Neural crest cell (in vitro differentiated cells): ENCODE results near the gene E2F6. TPM values are rescaled to one million over a fixed set of nuclear protein-coding genes. Genes with fewer than 3 reads are reported as not detected.

Experiments
- DNase-seq: peaks from one replicate; pipeline ENCODE4 v3.0.0; 2021; ENCODE audit warnings: low read depth, mixed read lengths, low spot score
- H3K27ac Mint-ChIP-seq: one replicate; pipeline ENCODE4 v1.8.0; 2021; ENCODE audit warnings: mild to moderate bottlenecking, mixed read lengths; ENCODE audit not compliant: unreplicated experiment
- H3K27me3 Mint-ChIP-seq: 2 replicates; pipeline ENCODE4 v1.8.0; 2021; ENCODE audit warnings: low read depth, mild to moderate bottlenecking, mixed read lengths
- H3K36me3 Mint-ChIP-seq: 2 replicates; pipeline ENCODE4 v1.8.0; 2021; ENCODE audit warnings: low read depth, mild to moderate bottlenecking, mixed read lengths
- H3K4me1 Mint-ChIP-seq: 2 replicates; pipeline ENCODE4 v1.8.0; 2021; ENCODE audit warnings: mixed read lengths
- H3K4me3 Mint-ChIP-seq: one replicate; pipeline ENCODE4 v1.8.0; 2021; ENCODE audit warnings: mild to moderate bottlenecking, mixed read lengths
- H3K9me3 Mint-ChIP-seq: 2 replicates; pipeline ENCODE4 v1.8.0; 2021; ENCODE audit warnings: mixed read lengths
- CTCF ChIP-seq: fragments of 200-600 bp; sonication (generic); conservative IDR thresholded peaks from 2 replicates; pipeline ENCODE4 v1.5.0; 2021; ENCODE audit warnings: antibody characterized with exemption, mild to moderate bottlenecking
- total RNA-seq: library from RNA; stranded (reverse); gene quantifications from 2 replicates; pipeline ENCODE4 v1.2.1, GENCODE V29; 2021

E2F6 gene
- total RNA-seq, 1 donor from 2014 or later = 28.5 TPM

- no peak overlapping the region for H3K27ac Mint-ChIP-seq
- peaks cover 20% of the 10 kb centered on the region for H3K36me3 Mint-ChIP-seq
- peaks cover 84% of the 10 kb centered on the region for H3K4me1 Mint-ChIP-seq
Observed at GRCh38 chr2:11512431-11512830, 46.5 kb upstream of the E2F6 start.

GRCh38 chr2:11509657-11510360, 43.8 kb upstream of the E2F6 start:
- Mint-ChIP-seq H3K27me3 (no peaks in the 10 kb centered on the region), H3K4me3 (no peak overlapping the region), H3K4me1 (peaks cover 74% of the 10 kb centered on the region), H3K36me3 (peaks cover 8% of the 10 kb centered on the region), H3K27ac (no peak overlapping the region), H3K9me3 (no peaks in the 10 kb centered on the region)
- no peak for TF ChIP-seq CTCF
- DNase-seq = no peak

More at GRCh38 chr2:11512431-11512830, 46.5 kb upstream of the E2F6 start:
- TF ChIP-seq CTCF = no peak
- H3K27me3 Mint-ChIP-seq = no peaks in the 10 kb centered on the region
- H3K9me3 Mint-ChIP-seq = no peaks in the 10 kb centered on the region
- no peak for DNase-seq
- H3K4me3 Mint-ChIP-seq = no peak overlapping the region

- no peak for TF ChIP-seq CTCF
- DNase-seq = no peak
- H3K27ac Mint-ChIP-seq = no peak overlapping the region
Observed at GRCh38 chr2:11508279-11508678, 42.3 kb upstream of the E2F6 start.

DNA sequence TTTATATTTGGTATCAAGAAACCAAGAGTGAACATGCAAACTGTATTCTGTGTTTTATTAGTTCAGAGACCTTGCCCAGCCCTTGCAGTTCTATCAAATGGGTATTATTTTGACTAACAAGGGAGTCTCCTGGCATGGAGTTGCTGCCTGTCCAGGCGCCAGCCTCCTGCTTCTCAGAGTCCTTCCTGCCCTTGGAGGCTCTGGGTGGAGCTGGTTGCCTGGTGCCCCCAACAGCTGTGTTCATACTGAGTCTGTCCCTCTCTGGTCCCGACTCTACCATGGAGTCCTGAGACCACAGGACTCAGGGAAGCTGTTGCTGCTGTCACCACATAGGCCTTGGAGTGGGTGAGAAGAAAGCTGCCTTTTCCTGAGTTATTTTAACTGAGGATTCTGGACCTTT, 41.6 kb upstream of the E2F6 start:
- no peaks in the 10 kb centered on the region for H3K27me3 Mint-ChIP-seq
- no peak for TF ChIP-seq CTCF
- H3K9me3 Mint-ChIP-seq = peaks cover 8% of the 10 kb centered on the region
- no peak for DNase-seq
- no peak overlapping the region for H3K27ac Mint-ChIP-seq
- peaks cover 61% of the 10 kb centered on the region for H3K4me1 Mint-ChIP-seq
- peaks cover 16% of the 10 kb centered on the region for H3K36me3 Mint-ChIP-seq
- no peak overlapping the region for H3K4me3 Mint-ChIP-seq

More at GRCh38 chr2:11508279-11508678, 42.3 kb upstream of the E2F6 start:
- Mint-ChIP-seq H3K9me3 (peaks cover 5% of the 10 kb centered on the region), H3K27me3 (no peaks in the 10 kb centered on the region), H3K4me1 (peaks cover 62% of the 10 kb centered on the region), H3K36me3 (peaks cover 9% of the 10 kb centered on the region), H3K4me3 (no peak overlapping the region)

DNA sequence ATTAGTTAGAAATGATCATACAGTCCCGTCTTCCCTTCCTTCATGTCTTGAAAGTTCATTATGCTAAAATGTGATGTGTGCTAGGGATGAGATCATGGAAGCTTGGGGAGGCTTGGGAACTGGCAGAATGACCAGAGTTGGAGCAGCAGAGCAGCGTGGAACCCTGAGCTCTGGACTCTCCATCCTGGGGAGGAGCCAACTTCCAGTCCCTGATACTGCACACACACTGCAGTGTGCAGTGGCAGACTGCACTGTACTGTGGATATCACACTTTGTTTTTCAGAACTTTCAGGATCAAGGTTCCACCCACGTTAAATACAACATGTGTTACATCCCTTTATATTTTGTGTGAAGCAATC, 40.6 kb upstream of the E2F6 start:
- Mint-ChIP-seq H3K9me3 (peaks cover 8% of the 10 kb centered on the region), H3K27ac (no peak overlapping the region), H3K27me3 (no peaks in the 10 kb centered on the region), H3K4me1 (peaks cover 52% of the 10 kb centered on the region), H3K4me3 (no peak overlapping the region), H3K36me3 (peaks cover 16% of the 10 kb centered on the region)
- DNase-seq = no peak
- no peak for TF ChIP-seq CTCF
